Smooth muscle cell (in vitro differentiated cells): Measurements from ENCODE around the gene PTCSC3. TPM values are rescaled to one million over a fixed set of nuclear protein-coding genes. Genes with fewer than 3 reads are reported as not detected.

Experiments
- DNase-seq: peaks from one replicate; lab custom pipeline; 2025; ENCODE audit not compliant: unreplicated experiment; lab: John Stamatoyannopoulos, UW
- H2AFZ ChIP-seq: fragments of 200-600 bp; sonication (generic); 2 replicates; pipeline ENCODE4 v1.6.0; 2016; ENCODE audit warnings: antibody characterized with exemption, low read depth, mild to moderate bottlenecking
- H3F3A ChIP-seq: fragments of 200-600 bp; sonication (generic); 2 replicates; pipeline ENCODE4 v1.6.0; 2017; ENCODE audit warnings: antibody characterized with exemption, low read depth
- H3K27ac ChIP-seq: fragments of 200-600 bp; sonication (generic); 2 replicates; pipeline ENCODE4 v1.5.1; 2016; ENCODE audit warnings: low read depth, mild to moderate bottlenecking
- H3K27me3 ChIP-seq: fragments of 200-600 bp; sonication (generic); 2 replicates; pipeline ENCODE4 v1.6.1; 2016; ENCODE audit warnings: low read depth, mild to moderate bottlenecking
- H3K36me3 ChIP-seq: fragments of 200-600 bp; sonication (generic); 2 replicates; pipeline ENCODE4 v1.5.1; 2016; ENCODE audit warnings: low read depth
- H3K4me1 ChIP-seq: fragments of 200-600 bp; sonication (generic); 2 replicates; pipeline ENCODE4 v1.5.1; 2016; ENCODE audit warnings: low read depth
- H3K4me2 ChIP-seq: fragments of 200-600 bp; sonication (generic); 2 replicates; pipeline ENCODE4 v1.6.0; 2016; ENCODE audit warnings: mild to moderate bottlenecking
- H3K4me3 ChIP-seq: fragments of 200-600 bp; sonication (generic); 2 replicates; pipeline ENCODE4 v1.5.1; 2016; ENCODE audit warnings: mild to moderate bottlenecking
- H3K79me2 ChIP-seq: fragments of 200-600 bp; sonication (generic); 2 replicates; pipeline ENCODE4 v1.6.0; 2016; ENCODE audit warnings: low read depth, mild to moderate bottlenecking
- H3K9ac ChIP-seq: fragments of 200-600 bp; sonication (generic); 2 replicates; pipeline ENCODE4 v1.6.0; 2016; ENCODE audit warnings: low read depth
- H3K9me3 ChIP-seq: fragments of 200-600 bp; sonication (generic); replicated peaks from 2 replicates; pipeline ENCODE4 v1.5.1; 2016; ENCODE audit warnings: low read depth
- H4K20me1 ChIP-seq: fragments of 200-600 bp; sonication (generic); 2 replicates; pipeline ENCODE4 v1.6.0; 2016; ENCODE audit warnings: low read depth
- CTCF ChIP-seq: fragments of 200-600 bp; sonication (generic); IDR thresholded peaks from 2 replicates; pipeline ENCODE4 v1.5.1; 2017; ENCODE audit warnings: borderline replicate concordance, mild to moderate bottlenecking, antibody characterized with exemption; ENCODE audit not compliant: insufficient read depth, poor library complexity, severe bottlenecking
- WGBS: methylation state at CpG from one replicate; pipeline ENCODE4 v1.1.7; 2016; ENCODE audit warnings: low lambda C conversion rate; 5-methylcytosine and 5-hydroxymethylcytosine counted together
- polyA plus RNA-seq: library from polyadenylated mRNA; unstranded; fragments of >200 nt; fragmentation: Nextera tagmentation; extraction: Ambion mirVana; gene quantifications from 2 replicates; pipeline ENCODE4 v1.2.1, GENCODE V29; 2016
- total RNA-seq: library from RNA; depleted of rRNA; stranded (reverse); fragments of >200 nt; gene quantifications from 2 replicates; pipeline ENCODE4 v1.2.3, GENCODE V29; 2014

Gene PTCSC3
- total and polyA plus RNA-seq, 2 experiments from 2014 or later, result not detected

DNA sequence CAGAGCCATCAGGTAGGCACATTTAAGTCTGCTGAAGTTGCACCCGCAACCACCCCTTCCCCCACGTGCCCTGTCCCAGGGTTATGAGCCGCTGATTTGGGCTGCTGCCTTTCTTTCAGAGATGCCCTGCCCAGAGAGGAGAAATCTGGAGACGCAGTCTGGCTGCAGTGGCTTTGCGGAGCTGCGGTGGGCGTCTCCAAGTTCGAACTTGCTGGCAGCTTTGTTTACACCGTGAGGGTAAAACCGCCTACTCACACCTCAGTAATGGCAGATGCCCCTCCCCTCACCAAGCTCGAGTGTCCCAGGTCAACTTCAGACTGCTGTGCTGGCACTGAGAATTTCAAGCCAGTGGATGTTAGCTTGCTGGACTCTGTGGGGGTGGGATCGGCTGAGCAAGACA lies 14.7 kb downstream of the PTCSC3 start:
- H3K4me1 ChIP-seq, result no peaks in the 10 kb centered on the region
- 32% methylated on average over 12 of the region's 12 CpGs for WGBS
- no peaks in the 10 kb centered on the region for H3F3A ChIP-seq
- H3K4me3 ChIP-seq, result no peak overlapping the region
- no peak overlapping the region for H3K9ac ChIP-seq
- no peaks in the 10 kb centered on the region for H3K79me2 ChIP-seq
- no peak overlapping the region for H2AFZ ChIP-seq
- H3K4me2 ChIP-seq, result peak overlapping the region; percentile 67
- H3K9me3 ChIP-seq, result no peaks in the 10 kb centered on the region
- no peak for TF ChIP-seq CTCF
- DNase-seq, result no peak
- no peaks in the 10 kb centered on the region for H3K27me3 ChIP-seq
- H4K20me1 ChIP-seq, result no peaks in the 10 kb centered on the region
- no peaks in the 10 kb centered on the region for H3K36me3 ChIP-seq
- no peak overlapping the region for H3K27ac ChIP-seq

DNA sequence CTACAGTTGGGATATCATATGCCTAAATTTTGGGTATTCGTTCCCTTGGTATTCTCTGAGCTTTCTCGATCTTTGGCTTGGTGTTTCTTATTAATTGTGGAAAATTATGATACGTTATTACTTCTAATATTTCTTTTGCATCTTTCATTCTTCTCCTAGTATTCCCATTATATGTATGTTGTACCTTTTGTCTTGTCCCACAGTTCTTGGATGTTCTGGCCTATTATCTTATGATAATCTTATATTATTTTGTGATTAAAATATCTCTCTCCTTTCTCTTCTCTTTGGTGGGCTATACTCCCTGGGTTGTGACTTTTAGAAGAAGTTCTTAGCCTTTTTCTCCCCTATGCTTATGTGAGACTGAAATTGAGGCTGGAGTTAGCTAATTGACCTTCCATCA lies 25.2 kb downstream of the PTCSC3 start:
- Histone ChIP-seq H3K36me3 (no peaks in the 10 kb centered on the region), H3K4me3 (no peak overlapping the region), H3K79me2 (no peaks in the 10 kb centered on the region), H4K20me1 (no peaks in the 10 kb centered on the region), H3K27me3 (no peaks in the 10 kb centered on the region), H3K9me3 (peaks cover 4% of the 10 kb centered on the region), H2AFZ (no peak overlapping the region), H3F3A (no peaks in the 10 kb centered on the region), H3K4me2 (no peak overlapping the region), H3K9ac (no peak overlapping the region), H3K4me1 (no peaks in the 10 kb centered on the region), H3K27ac (no peak overlapping the region)
- WGBS, result 84% methylated on average over 3 of the region's 3 CpGs
- no peak for TF ChIP-seq CTCF
- DNase-seq, result no peak

DNA sequence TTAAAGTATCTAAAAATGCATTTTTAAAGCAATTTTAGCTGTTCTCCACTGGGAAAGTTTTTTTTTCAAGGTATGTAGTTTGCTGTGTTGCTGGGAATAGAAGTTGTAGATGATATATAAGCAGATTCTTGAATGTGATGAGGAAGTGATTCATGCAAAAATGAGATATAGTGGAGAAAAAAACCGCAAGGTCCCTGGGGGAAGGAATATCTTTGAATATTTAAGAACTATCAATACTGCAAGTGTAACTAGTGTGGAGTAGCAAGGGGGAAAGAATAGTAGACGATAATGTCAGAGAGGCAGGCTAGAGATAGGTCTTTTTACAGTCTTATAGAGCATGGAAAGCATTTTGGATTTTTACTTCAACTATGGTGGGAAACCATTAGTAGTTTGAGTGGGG lies 42.5 kb downstream of the PTCSC3 start:
- H3K9ac ChIP-seq, result no peak overlapping the region
- H2AFZ ChIP-seq, result no peak overlapping the region
- H3K79me2 ChIP-seq, result no peaks in the 10 kb centered on the region
- no peaks in the 10 kb centered on the region for H4K20me1 ChIP-seq
- H3K4me2 ChIP-seq, result no peak overlapping the region
- DNase-seq, result no peak
- no peaks in the 10 kb centered on the region for H3K9me3 ChIP-seq
- no peaks in the 10 kb centered on the region for H3K36me3 ChIP-seq
- no peak overlapping the region for H3K27ac ChIP-seq
- H3K4me1 ChIP-seq, result no peaks in the 10 kb centered on the region
- H3K27me3 ChIP-seq, result no peaks in the 10 kb centered on the region
- H3K4me3 ChIP-seq, result no peak overlapping the region
- no peaks in the 10 kb centered on the region for H3F3A ChIP-seq
- no peak for TF ChIP-seq CTCF
- 88% methylated on average over 2 of the region's 2 CpGs for WGBS

DNA sequence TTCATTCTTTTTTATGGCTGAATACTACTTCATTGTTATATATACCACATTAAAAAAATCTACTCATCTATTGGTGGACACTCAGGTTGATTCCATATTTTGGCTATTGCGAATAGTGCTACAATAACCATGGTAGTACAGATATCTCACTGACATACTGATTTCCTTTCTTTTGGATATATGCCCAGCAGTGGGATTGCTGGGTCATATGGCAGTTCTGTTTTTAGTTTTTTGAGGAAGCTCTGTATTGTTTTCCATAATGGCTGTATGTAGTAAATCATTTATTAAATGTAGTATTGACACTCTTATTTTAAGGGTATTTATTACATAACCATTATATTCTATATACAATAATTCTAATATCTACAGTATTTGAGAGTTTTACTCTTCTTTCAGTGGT lies 43.7 kb downstream of the PTCSC3 start:
- no peaks in the 10 kb centered on the region for H3F3A ChIP-seq
- H3K79me2 ChIP-seq, result no peaks in the 10 kb centered on the region
- no peak for DNase-seq
- no peaks in the 10 kb centered on the region for H4K20me1 ChIP-seq
- H3K4me1 ChIP-seq, result no peaks in the 10 kb centered on the region
- no peak overlapping the region for H2AFZ ChIP-seq
- H3K36me3 ChIP-seq, result no peaks in the 10 kb centered on the region
- WGBS, result 3% methylated on average over 1 of the region's 1 CpG
- no peak overlapping the region for H3K4me3 ChIP-seq
- H3K9me3 ChIP-seq, result no peaks in the 10 kb centered on the region
- no peak overlapping the region for H3K9ac ChIP-seq
- no peaks in the 10 kb centered on the region for H3K27me3 ChIP-seq
- TF ChIP-seq CTCF, result no peak
- H3K27ac ChIP-seq, result no peak overlapping the region
- H3K4me2 ChIP-seq, result no peak overlapping the region
